ENCODE data around the gene FBXO36.

The FBXO36 gene

DNA sequence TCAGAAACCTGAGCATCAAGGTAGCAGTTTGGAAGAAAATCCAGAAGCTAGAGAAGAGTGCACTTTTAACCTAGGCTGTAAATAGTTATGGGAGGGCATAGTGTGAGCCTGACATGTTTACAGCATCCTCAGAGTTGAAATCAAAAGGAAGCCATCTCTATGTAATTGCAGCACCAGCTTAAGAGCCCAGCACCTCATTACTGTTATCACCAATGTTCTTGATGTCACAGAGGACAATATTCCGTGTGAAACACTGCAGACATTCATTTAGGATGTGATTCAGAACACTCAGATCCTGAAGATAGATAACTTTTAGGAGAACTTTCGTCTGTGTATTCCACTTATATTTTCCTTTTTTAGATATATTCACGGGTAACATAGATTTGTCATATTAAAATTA lies 48.1 kb downstream of the FBXO36 start:
- no peak for DNase-seq (ENCODE audit: low read depth)

DNA sequence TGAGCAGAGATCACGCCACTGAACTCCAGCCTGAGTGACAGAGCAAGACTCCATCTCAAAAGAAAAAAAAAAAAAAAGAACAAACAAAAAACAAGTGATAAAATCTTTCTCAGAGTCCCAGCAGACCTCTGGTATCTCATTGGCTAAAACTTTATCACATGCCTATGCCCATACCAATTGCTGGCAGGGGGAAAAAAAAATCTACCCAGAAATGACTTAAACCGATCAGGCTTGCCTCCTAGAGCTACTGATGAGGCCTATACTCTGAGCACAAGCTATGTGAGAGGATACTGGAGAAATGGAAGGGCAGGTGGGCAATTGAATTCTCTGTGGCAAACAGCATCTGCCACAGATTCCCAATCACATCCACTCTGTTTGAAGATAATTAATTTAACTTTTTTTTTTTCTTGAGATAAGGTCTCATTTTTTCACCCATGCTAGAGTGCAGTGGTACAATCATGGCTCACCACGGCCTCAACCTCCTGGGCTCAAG lies 49.0 kb downstream of the FBXO36 start:
- no peak for DNase-seq (ENCODE audit: low read depth)

DNA sequence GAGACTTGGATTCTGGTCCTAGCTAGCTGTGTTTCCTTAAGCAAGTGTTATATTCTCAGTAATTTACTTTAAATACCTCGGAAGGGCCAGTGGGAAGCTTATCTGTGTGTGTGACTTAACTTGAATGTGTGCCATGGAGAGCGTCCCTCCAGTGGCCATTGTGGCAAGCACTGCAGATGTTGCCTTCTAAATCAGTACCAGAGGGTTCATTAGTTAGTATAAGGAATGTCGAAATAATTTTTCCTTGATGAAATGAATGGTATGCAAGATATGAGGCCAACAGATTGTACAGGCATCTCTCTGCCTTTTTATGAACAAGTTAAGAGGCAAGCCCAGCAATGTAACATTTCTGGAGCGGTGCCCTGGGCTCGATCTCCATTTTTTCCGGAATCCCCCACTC lies 52.0 kb downstream of the FBXO36 start:
- peak; percentile 21 for DNase-seq (ENCODE audit: low read depth)

DNA sequence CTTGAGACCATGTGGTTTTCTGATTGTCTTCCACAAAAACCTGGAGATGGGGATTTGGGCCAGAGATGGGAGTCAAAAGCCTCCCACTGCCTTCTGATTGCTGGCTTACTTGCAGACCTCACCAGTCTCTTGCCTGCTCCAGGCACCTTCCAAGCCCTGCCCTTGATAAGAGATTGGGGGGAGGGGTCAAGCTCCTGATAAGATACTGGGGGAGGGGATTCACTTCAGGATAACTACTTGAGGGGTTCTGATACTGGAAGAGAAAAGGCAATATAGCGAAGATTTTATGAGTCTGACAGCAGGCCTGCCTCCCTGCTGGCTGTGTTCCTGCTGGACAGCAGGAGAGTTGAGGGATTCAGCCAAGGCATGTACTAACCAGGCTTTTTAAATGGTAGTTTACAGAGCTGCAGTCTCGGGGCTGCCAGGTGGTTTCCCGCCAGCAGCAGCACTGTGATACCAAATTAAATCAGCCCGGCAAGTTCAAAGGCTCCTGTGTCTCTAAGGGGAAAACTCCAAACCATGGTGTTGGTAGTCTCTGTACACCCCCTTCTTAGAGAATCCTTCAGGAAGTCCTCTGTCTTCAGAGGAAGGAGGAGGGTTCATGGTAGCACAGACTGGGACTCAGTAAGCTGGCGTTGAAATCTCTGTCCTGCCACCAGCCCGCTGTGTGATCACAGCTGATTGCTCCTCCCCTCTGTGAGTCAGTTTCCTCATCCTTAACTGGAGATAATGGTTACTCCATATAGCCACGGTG lies 58.3 kb downstream of the FBXO36 start:
- peak; percentile 82 for DNase-seq (ENCODE audit: low read depth)

DNA sequence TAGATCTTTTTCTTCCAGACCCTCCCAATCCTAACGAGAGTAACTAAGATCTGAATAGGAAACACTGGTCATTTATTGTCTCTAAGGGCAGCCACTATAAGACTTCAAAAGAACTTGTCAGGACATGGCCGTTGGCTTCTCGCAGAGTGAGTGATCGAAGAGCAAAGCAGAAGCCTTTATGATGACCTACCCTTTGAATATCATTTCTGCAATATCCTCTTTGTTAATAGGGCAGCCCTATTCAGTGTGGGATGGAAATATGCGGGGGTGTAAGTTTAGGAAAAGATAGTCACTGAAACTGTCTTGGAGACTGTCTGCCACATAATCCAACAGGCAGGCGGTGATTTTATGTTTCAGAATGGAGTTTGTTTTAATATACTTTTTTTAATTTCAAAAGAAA lies 70.9 kb downstream of the FBXO36 start:
- no peak for DNase-seq (ENCODE audit: low read depth)

DNA sequence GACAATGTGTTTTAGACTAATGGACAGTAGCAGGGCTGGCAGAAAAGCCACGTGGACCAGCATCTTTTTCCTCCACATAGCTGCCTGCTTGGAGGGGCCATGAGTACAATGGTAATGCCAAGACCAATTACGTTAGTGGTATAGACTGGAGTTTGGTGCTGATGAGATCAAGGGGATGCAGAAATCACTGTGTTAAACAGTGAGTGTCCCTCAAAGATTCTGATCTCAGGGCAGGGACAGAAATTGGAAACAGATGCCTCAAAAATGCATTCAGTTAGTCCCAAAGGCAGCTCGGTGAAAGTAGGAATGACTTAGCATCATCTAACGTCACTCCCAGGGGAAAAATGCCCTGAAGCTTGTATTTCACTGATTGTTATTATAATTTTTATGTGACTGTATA lies 74.0 kb downstream of the FBXO36 start:
- DNase-seq (ENCODE audit: low read depth): no peak

DNA sequence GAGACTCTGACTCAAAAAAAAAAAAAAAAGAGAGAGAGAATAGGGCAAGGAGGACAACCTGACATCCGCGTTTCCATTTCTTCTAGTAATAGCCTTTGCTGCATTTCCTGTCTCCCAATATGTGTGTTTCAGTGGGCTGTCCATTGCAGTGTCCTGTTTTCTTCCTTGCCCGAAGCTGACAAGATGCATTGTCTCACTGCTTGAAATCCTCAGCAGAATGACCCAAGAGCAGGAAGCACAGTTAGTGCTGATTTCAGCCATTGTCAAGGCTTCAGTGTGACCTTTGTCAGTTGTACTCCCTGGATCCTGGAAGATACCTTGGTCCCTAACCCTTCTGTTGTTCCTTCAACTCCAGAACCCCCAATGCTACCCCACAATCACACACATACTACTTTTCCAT lies 75.3 kb downstream of the FBXO36 start:
- no peak for DNase-seq (ENCODE audit: low read depth)

DNA sequence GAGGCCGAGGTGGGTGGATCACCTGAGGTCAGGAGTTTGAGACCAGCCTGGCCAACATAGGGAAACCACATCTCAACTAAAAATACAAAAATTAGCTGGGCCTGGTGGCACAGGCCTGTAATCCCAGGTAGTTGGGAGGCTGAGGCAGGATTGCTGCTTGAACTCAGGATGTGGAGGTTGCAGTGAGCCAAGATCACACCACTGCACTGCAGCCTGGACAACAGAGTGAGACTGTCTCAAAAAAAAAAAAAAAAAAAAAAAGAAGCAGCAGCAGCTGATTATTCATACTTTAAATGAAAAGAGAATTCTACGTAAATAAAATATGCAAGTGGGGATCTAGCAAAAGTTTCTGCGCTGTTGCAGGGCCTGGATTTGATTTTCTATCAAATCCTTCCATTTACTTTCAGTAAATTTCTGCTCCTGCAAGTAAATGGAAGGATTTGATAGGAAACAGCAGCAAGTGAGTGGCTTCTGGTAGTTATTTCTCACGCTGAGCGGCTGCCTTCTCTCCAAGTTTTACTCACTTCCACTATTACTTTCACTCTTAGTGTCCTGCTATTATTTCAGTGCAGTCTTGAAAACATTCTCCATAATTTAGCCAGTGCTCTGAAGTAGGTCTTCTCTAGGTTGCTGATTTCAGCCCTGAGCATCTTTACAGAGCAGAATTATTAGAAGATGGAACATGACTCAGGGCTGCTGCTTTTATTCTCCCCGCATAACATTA lies 78.0 kb downstream of the FBXO36 start:
- no peak for DNase-seq (ENCODE audit: low read depth)

DNA sequence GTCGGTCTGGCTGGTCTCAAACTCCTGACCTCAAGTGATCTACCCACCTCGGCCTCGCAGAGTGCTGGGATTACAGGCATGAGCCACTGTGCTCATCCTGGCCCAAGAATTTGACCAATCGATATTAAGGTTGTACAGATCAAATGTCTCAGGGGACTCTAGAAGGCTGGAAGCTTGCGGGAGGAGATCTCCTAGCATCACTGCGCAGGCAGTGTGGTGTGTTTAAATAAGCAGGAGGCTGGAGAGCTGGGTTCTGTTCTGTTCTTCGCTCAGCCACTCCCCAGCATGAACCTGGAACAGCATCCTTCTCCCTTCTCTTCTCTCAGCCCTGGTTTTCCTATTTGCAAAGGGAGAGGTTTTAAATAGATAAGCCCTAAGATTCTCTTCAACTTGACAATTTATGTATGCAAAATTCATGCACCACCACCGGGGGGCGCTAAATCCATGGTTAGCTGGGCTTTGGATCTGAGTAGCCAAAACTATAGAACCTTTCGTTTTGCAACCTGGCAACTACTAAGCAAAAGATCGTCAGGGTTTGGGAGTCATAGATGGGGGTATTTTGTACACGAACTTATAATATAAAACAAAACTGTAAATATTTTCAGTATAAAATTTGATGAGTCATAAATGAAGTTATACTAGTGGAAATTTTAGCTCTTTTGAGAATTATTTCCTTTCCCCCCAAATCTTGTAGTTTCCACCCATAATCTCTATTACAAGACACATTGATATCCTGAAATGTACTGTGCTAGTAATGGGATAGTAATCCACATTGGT lies 85.8 kb downstream of the FBXO36 start:
- peak; percentile 79 for DNase-seq (ENCODE audit: low read depth)

DNA sequence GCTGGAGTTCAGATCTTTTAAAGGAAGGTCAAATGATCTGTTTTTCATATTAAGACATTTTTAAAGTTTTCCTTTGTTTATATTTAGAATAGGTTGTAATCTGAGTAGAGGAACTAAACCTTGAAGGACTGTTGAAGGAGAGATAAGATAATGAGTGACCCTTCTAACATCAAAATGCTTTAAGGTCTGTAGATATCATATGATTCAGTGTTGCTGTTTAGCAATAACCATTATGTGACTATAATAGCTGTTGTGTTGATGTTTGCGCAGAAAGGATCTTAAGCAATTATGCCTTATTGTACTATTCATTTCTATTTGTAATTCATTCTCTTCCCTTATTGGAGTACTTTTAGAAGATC lies 86.4 kb downstream of the FBXO36 start:
- DNase-seq (ENCODE audit: low read depth): no peak

DNA sequence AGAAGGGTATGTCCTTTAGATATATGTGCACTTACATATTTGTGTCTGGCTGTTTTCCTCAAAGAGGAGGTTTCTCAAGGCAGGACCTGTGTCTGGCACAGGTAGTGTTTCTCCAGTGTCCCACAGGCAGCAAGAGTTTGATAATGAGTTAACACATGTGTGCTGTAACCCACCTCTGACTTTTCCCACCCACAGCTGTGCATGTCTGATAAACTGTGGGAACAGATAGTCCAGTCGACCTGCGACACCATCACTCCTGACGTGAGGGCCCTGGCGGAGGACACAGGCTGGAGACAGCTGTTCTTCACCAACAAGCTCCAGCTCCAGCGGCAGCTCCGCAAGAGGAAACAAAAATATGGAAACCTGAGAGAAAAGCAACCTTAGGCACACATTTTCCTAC lies 88.2 kb downstream of the FBXO36 start:
- DNase-seq (ENCODE audit: low read depth): no peak

DNA sequence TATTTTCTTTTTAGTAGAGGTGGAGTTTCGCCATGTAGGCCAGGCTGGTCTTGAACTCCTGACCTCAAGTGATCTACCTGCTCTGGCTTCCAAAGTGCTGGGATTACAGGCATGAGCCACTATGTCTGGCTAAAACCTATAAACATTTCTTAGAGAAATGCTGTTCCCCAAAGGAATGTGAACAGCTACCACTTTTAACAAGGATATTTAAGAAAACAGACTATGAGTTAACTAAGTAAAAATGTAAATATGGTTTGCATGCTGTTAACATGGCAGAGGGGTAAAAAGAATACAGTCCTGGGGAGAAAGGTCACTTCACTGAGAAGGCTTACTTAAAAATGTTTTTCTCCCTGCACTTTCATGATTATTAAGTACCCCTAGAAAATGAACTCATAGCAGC lies 89.3 kb downstream of the FBXO36 start:
- DNase-seq (ENCODE audit: low read depth): peak; percentile 50

DNA sequence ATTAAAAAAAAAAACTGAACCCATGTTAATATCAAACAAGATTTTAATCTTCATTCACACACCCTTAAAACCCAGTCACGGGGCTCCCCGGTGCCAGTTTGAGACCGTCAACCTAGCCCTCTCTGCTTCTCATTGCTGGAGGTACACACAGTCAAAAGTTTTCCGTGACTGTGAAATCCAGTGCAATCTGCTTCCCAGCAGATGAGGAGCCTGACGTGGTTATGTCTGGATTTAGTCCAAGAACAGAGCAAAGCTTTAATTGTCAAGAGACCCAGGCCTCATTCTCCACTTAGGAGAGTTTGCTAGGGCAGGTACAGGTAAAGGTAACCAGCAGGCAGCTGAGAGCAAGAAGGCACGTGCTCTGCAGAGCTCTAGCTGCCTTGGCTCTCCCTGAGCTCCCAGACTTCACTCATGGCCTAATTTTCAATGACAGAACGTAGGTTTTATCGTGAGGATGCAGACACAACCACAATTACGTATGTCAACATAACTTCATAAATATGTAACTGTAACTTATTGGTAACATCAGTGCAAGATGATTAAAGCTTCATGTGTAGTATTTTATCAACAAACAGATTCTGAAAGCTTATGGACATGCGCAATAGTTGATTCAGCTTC lies 90.1 kb downstream of the FBXO36 start:
- no peak for DNase-seq (ENCODE audit: low read depth)

DNA sequence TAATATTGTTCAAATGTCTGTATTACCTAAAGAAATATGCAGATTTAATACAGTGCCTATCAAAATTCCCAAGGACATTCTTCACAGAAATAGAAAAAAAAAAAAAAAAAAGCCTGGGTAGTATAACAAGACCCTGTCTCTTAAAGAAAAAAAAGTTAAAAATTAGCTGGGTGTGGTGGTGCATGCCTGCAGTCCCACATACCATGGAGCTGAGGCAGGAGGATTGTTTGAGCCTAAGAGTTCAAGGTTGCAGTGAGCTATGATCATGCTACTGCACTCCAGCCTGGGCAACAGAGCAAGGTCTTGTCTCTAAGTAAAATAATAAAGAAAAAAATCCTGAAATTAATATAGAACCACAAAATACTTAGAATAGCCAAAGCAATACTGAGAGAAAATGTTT lies 94.5 kb downstream of the FBXO36 start:
- DNase-seq (ENCODE audit: low read depth): no peak

DNA sequence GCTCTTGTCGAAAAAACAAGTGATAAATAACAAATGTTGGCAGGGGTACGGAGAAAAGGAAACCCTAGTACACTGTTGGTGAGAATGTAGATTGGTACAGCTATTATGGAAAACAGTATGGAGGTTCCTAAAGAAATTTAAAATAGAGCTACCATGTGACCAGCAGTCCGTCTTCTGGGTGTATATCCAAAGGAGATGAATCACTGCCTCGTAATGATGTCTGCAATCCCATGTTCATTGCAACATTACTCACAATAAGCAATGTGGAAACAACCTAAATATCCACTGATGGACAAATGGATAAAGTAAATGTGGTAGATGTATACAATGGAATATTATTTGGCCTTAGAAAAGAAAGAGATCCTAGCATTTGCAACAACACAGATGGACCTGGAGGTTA lies 95.8 kb downstream of the FBXO36 start:
- DNase-seq (ENCODE audit: low read depth): peak; percentile 86

DNA sequence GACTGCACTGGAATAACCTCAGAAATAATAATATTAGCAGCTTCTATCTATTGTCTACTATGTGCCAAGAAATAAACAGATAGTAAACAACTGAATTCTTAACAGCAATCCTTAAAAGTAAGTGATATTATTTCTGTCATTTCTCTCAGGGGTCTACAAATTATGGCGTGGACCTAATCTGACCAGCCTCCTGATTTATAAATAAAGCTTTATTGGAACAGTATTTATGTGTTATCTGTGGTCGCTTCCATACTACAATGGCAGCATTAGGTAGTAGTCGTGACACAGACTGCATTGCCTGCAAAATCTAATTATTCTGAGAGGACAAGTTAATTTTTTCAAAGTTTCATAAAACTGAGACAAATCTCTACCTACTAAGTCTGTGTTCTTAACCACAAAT lies 97.4 kb downstream of the FBXO36 start:
- DNase-seq (ENCODE audit: low read depth): no peak

DNA sequence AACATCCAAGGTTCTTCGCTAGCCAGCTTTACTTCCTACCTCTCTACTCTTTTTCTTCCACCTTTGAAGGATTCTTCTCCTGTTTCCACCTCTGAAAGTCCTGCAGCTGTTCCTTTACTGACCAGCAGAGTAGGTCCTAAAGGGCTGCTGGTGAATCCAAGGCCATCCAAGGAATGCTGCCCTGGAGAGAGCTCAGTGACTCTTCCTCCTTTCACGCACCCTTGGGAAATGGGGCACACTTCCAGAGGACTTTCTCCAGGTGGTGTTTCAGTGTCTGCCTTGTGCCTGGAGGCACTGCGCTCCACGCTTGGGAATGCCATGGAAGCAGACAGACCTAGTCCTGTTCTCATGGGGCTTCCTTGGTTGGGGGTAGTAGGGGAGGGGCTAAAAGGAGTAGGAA lies 101.0 kb downstream of the FBXO36 start:
- DNase-seq (ENCODE audit: low read depth): no peak

DNA sequence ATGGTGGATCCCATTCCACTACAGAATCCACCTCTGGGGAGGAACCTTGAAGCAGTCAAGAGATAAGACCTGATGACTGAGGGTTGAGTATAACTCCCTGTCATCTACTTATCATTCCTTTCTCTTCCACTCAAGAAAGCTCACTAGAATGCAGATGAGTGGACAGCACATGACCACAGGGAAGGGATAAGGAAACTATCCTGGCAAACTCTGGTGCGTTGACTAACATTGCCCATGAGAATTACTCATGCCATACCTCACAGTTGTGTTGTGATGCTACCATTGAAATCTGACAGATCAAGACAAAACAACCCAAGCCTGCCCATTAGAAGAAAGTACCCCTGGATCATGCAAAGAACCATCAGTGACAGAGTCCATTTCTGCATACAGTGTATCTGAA lies 119.9 kb downstream of the FBXO36 start:
- DNase-seq (ENCODE audit: low read depth): peak; percentile 42

DNA sequence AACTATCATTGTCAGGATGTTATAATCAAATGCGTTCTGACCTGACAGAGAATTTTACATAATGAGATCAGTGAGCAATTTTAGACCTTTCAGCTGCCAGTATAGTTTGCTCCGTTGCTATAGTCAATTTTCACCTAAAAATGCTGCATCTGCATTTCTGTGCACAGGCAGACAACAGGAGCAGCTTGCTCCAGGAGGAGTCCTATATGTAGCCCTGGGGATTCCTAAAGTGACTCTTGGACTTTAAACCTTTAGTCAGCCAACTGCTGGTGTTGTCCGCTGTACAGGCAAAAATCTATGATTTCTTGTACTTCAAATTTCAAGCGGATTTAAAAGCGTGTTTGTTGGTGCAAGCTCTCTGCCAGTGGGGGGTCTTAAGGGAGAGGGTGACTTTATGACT lies 120.7 kb downstream of the FBXO36 start:
- DNase-seq (ENCODE audit: low read depth): no peak

DNA sequence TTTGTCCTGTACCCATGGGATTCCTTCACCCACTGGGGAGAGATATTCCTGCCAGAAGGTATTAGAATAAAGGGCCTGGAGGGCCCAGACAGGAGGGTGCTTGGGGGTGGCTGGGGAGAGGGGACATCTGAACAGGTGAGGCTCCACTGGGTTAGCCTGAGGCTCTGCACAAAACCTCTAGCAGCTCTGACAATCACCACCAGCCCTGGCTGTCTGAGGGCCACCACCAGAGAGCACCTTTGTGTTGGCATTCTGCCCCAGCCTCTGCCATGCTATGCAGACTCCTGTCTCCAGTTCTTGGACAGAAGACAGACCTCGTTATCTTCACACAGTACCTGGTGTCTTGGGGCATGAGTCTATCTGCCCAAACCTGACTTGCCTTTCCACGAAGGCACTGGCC lies 121.2 kb downstream of the FBXO36 start:
- no peak for DNase-seq (ENCODE audit: low read depth)

DNA sequence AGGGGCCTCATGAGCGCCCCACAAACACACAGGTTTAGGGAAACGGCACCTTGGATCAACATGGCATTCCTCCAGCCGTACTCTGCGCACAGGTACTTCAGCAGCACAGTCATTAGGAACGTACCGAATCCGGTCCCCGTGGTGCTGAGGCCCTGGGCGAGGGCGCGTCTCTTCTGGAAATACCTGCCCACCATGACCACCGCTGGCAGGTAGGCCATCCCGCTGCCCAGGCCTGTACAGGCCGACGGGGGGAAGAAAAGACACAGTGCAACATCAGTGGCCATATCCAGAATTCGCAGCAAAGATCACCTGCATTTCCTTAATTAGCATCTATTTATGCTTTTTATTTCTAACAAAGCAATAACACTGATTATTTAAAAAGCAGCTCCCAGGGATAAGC lies 124.2 kb downstream of the FBXO36 start:
- no peak for DNase-seq (ENCODE audit: low read depth)

DNA sequence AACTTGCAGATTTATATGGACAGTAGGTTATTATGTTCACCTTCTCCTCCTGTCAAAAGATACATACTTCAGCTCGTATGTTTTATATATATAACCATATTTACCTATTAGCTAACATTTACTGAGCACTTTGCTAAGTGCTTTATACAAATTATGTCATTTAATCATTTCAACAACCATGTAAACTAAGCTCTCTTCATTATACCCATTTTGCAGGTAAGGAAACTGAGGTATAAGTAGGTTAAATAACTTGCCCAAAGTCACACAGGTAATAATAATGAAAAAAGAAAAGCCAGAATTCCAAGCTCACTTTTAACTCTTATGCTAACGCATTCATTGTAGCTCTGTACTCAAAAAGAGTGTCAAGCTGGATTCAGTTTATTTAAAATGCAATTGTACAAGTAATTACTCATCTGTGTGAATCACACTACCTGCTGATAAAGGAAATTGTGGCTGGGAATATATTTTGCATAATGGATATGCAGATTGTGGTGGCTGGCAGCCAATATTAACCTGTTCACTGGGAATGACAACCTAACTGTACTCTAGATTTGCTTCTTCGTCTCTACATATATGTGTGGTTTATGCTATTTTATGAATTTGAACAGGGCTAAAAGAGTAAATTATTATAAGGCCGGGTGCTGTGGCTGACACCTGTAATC lies 125.8 kb downstream of the FBXO36 start:
- DNase-seq (ENCODE audit: low read depth): no peak
